ENCODE measurements around the gene ANKRD44.

Gene ANKRD44

GRCh38 chr2:197286805-197287595 lies 23.6 kb downstream of the ANKRD44 start:
- DNase-seq, result no peak

- no peak for DNase-seq
These were observed 25.2 kb downstream of the ANKRD44 start for GRCh38 chr2:197285361-197285760.

- DNase-seq, result no peak
These were observed 25.6 kb downstream of the ANKRD44 start for GRCh38 chr2:197284956-197285355.

- DNase-seq, result no peak
These were observed 29.2 kb downstream of the ANKRD44 start for GRCh38 chr2:197281421-197281820.

- no peak for DNase-seq
These were observed 30.4 kb downstream of the ANKRD44 start for GRCh38 chr2:197280015-197280702.

GRCh38 chr2:197278799-197279763 lies 31.5 kb downstream of the ANKRD44 start:
- DNase-seq, result no peak

- DNase-seq, result no peak
These were observed 32.8 kb downstream of the ANKRD44 start for GRCh38 chr2:197277794-197278193.

GRCh38 chr2:197276156-197276555 lies 34.4 kb downstream of the ANKRD44 start:
- DNase-seq, result no peak

- no peak for DNase-seq
These were observed 35.6 kb downstream of the ANKRD44 start for GRCh38 chr2:197274937-197275336.

GRCh38 chr2:197274349-197274748 lies 36.2 kb downstream of the ANKRD44 start:
- DNase-seq, result no peak

GRCh38 chr2:197273485-197273884 lies 37.1 kb downstream of the ANKRD44 start:
- peak; percentile 75 for DNase-seq

- DNase-seq, result no peak
These were observed 40.0 kb downstream of the ANKRD44 start for GRCh38 chr2:197270601-197271000.

- no peak for DNase-seq
These were observed 40.8 kb downstream of the ANKRD44 start for GRCh38 chr2:197269815-197270214.

GRCh38 chr2:197268786-197269584 lies 41.6 kb downstream of the ANKRD44 start:
- DNase-seq, result no peak

GRCh38 chr2:197266477-197266876 lies 44.1 kb downstream of the ANKRD44 start:
- DNase-seq, result no peak

- no peak for DNase-seq
These were observed 44.7 kb downstream of the ANKRD44 start for GRCh38 chr2:197265924-197266323.

GRCh38 chr2:197265036-197265435 lies 45.5 kb downstream of the ANKRD44 start:
- no peak for DNase-seq

GRCh38 chr2:197264332-197264731 lies 46.2 kb downstream of the ANKRD44 start:
- no peak for DNase-seq

- no peak for DNase-seq
These were observed 47.5 kb downstream of the ANKRD44 start for GRCh38 chr2:197263077-197263476.

GRCh38 chr2:197261808-197262226 lies 48.8 kb downstream of the ANKRD44 start:
- DNase-seq, result no peak

GRCh38 chr2:197259470-197259999 lies 51.0 kb downstream of the ANKRD44 start:
- no peak for DNase-seq

- DNase-seq, result no peak
These were observed 52.0 kb downstream of the ANKRD44 start for GRCh38 chr2:197258580-197258979.
